ENCODE results near the gene FAM210B.
"Not testable (repeated sequence)": the region's sequence is repeated elsewhere in the genome, so short reads cannot be mapped to it uniquely, and the experiment has no call there.

Gene FAM210B

GRCh38 chr20:56358600-56359211 lies at the start of gene FAM210B:
TSS of gene FAM210B (plus strand) at chr20:56358974. CDS start at chr20:56359006, 32 bp downstream.
- peak; percentile 25 for DNase-seq

DNA sequence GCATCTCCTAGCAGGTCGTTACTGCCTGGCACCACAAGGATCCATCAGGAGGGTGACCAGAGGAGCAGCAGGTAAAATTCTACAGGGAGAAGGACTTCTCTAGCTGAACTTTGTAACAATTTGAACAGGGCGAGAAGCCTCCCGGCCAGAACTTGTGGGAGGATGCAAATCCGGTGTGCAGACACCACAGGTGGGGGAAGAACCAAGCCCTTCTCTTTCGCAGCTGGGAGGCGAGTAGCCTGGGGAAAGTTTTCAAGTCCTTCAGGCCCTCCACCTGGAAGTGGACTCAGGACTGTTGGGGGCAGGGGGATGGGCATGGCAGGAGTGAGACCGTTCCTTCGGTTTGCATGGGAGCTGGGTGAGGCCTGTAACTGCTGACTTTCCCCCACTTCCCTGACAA lies 42.7 kb upstream of the FAM210B start:
- no peak for DNase-seq

DNA sequence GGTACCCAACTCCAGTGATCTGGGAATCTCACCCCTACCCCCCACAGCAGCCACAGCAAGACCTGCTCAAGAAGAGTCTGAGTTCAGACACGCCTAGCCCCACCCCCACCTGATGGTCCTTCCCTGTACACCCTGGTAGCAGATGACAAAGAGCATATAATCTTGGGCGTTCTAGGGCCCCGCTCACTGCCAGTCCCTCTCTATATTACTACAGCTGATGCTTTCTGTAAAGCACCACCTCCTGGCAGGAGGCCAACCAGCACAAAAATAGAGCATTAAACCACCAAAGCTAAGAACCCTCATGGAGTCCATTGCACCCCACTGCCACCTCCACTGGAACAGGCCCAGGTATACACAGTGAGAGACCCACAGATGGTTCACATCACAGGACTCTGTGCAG lies 42.3 kb upstream of the FAM210B start:
- DNase-seq, result no peak

GRCh38 chr20:56322681-56323080 lies 36.1 kb upstream of the FAM210B start:
- DNase-seq, result no peak

DNA sequence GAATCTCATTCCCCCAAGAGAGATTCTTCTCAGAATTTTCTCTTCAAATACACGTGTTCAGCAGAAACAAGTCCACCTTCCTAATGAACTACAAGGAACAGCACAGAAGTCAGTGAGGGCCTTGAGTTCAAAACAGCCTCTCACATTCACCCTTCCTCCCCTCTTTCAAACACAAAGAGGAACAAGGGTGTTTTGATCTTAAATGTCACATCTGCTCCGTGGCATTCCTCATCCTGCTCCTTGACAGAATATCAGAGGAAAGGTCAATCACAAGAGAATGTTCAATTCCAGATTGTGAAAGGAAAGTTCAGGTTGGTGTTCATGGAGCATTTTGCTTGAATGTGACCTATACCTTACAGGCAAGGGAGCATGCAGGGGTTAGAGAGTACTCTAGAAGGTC lies 35.6 kb upstream of the FAM210B start:
- DNase-seq, result no peak

- no peak for DNase-seq
These were observed 35.1 kb upstream of the FAM210B start for GRCh38 chr20:56323656-56324055.

DNA sequence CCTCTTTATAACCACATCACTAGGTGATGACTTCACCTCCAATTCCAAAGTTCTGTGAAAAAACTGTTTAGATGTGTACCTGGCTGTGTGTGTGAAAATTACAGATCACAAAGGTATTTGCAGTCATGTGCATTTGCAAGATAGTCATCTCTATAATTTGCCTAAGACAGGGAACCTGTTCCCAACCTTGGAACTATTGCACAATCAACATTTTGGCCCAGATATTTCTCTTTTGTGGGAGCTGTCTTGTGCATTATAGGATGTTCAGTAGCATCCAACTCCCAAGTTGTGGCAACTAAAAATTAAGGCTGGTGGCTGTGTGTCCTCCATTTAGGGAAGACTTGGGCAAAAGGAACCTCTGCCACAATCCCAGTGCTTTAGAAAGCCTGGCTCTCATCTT lies 34.0 kb upstream of the FAM210B start:
- no peak for DNase-seq

GRCh38 chr20:56328861-56329260 lies 29.9 kb upstream of the FAM210B start:
- no peak for DNase-seq

- DNase-seq, result not testable (repeated sequence)
These were observed 22.1 kb upstream of the FAM210B start for GRCh38 chr20:56336709-56337108.

- DNase-seq, result no peak
These were observed 16.0 kb upstream of the FAM210B start for GRCh38 chr20:56342783-56343182.

GRCh38 chr20:56343861-56344381 lies 14.9 kb upstream of the FAM210B start:
- DNase-seq, result no peak

DNA sequence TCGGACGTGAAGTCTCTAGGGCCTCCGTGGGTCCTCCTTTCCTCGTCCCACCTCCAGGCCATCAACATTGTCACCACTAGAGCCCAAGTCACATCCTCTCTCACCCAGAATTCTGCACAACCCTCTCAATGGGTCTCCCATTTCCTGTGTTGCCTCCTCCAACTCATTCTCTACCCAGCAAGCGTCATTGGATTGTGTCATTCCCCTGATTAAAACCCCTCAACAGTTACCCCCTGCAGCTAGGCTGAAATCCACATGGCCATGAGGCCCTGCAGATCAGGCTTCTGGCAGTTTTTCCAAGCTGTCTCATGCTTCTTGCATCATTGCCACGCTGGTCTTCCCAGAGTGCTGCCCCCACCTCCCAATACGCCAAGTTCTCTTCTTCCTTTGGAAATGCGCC lies 12.9 kb upstream of the FAM210B start:
- no peak for DNase-seq

- no peak for DNase-seq
These were observed 11.0 kb upstream of the FAM210B start for GRCh38 chr20:56347628-56348304.

DNA sequence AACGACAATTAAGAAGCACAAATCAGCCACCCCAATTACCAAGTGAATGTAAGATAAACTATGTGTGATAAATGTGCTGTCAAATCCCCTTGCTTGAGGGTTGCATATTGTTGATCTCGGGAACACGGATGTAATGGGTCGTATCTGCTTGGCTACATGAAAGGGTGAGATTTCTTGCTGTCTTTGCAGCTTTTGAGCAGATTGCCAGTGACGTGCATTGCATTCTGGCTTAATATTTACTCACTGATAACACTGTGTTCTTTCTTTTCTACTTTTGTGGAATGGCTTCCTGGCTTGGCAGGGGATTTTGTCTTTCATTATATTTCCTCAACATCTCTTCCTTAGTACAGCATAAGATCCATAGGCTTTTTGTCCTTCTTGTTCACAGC lies 10.5 kb upstream of the FAM210B start:
- no peak for DNase-seq

DNA sequence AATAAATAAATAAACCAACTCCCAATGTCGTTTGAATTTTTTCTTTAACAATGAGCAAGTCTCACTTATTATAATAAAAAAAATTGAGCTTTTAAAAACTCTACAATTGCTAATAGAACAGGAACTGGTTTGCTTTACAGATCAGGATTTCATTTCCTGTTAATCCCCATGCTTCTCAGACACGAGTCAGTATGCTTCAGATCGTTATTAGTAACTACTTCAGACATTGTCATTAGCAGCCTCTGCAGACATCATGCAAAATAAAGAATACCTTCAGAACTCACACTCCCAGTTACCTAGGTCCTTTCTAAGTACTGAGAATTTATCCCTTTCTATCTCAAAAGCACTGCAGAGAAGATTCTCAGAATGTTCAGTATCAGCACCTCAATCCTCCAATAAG lies 10.0 kb upstream of the FAM210B start:
- DNase-seq, result no peak

DNA sequence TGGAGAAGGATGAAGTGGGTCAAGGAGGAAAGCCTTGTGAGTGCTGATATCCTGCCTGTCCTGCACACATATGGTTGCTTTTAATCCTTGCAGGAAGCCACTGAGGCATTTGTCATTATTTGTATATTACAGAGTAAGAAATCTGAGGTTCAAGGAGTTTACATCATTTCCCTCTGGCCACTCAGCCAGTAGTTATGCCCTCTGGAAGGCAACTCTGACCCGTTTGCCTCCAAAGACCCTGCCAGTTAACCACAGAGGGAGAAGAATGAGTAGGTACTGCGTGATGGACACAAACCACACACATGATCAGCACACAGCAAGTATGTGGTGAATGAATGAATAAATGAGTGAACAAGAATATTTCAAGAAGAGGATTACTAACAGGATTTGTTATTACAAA lies 7.9 kb upstream of the FAM210B start:
- DNase-seq, result no peak

DNA sequence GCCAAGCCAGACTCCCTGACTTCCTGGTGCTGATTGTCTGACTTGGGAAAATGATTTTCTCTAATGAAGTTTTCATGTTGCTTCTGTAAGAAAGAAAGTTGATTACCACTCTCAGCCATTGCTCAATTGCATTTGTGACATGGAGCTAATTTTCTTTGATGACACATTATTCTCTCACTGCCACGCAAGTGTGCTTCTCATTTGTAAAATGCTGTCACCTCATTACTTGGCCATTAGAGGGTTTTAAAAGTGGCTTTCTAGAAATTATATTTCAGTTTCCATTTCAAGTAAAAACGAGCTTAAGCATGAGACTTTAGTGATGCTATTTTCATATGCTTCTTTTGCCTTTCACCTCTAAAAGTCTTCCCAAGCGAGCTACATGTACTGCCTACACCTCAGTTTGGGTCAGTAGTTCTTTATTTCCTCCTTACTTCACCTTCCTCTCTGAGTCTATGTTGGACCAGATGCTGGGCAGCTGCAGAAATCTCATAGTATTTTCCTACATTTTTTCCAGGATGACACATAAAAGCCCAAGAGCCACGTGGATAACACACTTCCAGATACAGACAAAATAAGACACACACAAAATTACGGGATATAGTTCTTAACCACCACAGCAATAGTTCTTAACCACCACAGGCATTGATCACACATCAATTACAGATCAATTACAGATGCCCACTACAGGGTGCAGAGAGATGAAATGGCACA lies 6.3 kb upstream of the FAM210B start:
- no peak for DNase-seq

DNA sequence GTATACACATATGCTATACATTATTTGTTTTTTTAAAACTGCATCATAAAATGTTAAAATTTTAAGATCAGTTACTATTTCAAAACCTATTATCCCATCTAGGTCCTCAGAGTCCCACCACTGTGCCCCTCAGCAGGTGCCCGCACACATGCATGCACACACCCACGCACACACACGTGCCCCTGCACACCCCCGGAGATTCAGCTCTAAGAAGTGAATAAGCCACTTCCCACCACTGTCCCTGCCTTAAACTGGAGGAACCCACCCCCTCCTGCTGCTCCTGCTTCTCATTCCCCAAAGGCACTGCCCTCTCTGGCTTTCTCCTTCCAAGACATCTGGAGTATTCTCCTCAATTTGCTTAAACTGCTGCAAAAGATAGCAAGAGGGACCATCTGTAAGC lies 5.4 kb upstream of the FAM210B start:
- DNase-seq, result no peak

DNA sequence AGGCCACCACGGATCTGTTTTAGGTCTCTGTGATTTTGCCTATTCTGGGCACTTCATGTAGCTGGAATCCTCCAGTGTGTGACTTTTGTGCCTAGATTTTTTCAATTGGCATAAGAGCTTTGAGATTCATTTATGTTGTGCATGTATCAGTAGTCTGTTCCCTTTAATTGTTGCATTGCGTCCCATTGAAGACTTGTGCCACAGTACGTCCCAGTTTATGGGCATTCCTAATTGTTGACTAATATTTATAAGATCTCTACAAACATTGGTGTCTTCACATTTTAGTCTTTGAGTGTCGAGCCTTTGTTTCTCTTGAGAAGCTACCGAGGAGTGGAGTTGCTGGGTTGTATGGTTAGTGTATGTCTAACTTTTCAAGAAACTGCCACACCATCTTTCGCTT lies 704 bp upstream of the FAM210B start:
- DNase-seq, result no peak

- DNase-seq, result no peak
These were observed 698 bp downstream of the FAM210B start for GRCh38 chr20:56359212-56360132.

GRCh38 chr20:56360133-56360907 lies 1.5 kb downstream of the FAM210B start:
- no peak for DNase-seq

DNA sequence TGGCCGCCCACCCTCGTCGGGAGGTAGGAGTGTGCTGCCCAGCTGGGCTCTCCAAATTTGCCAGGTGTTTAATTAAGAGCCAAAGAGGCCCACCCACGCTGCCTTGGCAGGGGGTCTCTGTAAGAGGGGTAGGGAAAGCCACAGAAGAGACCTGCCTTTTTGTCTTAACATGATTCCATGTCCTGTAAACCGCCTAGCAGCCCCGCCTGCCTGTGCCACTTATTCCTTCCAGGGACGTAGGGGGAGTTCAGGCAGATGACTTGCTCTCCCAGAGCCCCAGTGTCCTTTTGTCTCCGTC lies 2.1 kb downstream of the FAM210B start:
- no peak for DNase-seq

All from NCI-H2029 treated with DMSO at 0.1 percent for 48 hours (cell line).